Measurements from ENCODE around the gene FGL2. TPM values are rescaled to one million over a fixed set of nuclear protein-coding genes. Genes with fewer than 3 reads are reported as not detected.

Gene FGL2
- polyA plus RNA-seq, 3 donors = 238 to 775 (median 774) TPM

DNA sequence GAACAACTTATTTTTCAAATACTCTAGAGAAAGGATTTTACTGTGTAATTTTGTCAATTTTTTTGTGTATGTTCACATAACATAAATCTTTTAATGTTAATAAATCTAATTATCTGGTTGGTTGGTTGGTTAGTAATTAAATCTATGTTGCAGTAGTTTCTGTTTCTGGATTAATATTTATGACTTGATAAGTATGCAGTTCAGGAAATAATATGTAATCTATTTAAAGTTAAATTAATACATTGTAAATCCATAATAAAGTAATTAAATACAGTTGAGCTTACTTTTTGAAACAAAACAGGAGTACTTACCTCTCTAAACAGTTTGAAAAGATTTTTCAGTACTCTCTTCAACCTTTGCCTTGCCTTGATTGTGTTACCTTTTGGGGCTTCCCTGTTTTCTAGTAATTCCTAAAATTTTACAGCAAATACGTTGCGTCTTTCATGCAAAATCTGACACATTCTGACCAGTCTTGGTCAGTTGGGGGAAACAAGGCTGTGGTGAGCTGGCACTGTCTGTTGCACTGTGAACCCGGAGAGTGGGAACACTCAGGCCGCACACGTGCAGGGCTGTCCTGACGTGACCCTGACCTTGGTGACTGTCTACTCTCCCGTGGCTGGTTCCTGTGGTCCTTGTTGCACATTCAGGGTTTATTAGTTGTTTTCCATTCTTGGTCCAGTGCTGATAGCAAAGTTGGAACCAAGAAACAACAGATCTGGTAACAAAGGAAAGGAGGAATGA is 45.6 kb upstream of the FGL2 start:
- Histone ChIP-seq H3K4me1 (ENCODE audit: control insufficient read depth in 1 of 2, insufficient read depth in 2 of 2, low read length in 2 of 2) (peaks cover 47 to 59% of the 10 kb centered on the region in 2 donors), H3K4me2 (replicated peaks; ENCODE audit: extremely low read depth, low read length, poor library complexity, severe bottlenecking) (peak overlapping the region; percentile 60), H2AFZ (ENCODE audit: insufficient read depth, low read depth, low read length, poor library complexity, severe bottlenecking) (peak overlapping the region; percentile 55), H3K27ac (ENCODE audit: low read depth in 1 of 2, low read length in 2 of 2) (peak overlapping the region in 1 of 2 donors; percentile 45), H3K9ac (ENCODE audit: insufficient read depth, low read length, poor library complexity, severe bottlenecking) (no peak overlapping the region), H3K36me3 (replicated peaks in 1 of 2; ENCODE audit: control insufficient read depth in 1 of 2, insufficient read depth in 2 of 2, low read length in 2 of 2) (no peaks in the 10 kb centered on the region), H3K4me3 (replicated peaks in 1 of 3; ENCODE audit: low read depth in 2 of 3, low read length in 3 of 3) (peak overlapping the region in 1 of 3 experiments; percentile 61), H3K79me2 (ENCODE audit: insufficient read depth, low read length) (peaks cover 23% of the 10 kb centered on the region), H3K27me3 (ENCODE audit: control insufficient read depth in 2 of 2, insufficient read depth in 2 of 2, low read length in 2 of 2) (no peaks in the 10 kb centered on the region), H3K9me3 (replicated peaks in 1 of 2; ENCODE audit: control insufficient read depth in 1 of 2, insufficient read depth in 1 of 2, low read length in 2 of 2) (no peaks in the 10 kb centered on the region), H4K20me1 (ENCODE audit: insufficient read depth, low read length) (no peaks in the 10 kb centered on the region)
- Mint-ChIP-seq H3K36me3 (peaks cover 0 to 5% of the 10 kb centered on the region in 2 donors), H3K27ac (peak overlapping the region in 3 of 7 donors; percentile 1 to 15 (median 6)), H3K9me3 (no peaks in the 10 kb centered on the region), H3K4me3 (peak overlapping the region; percentile 4 to 78), H3K4me1 (peaks cover 44% of the 10 kb centered on the region), H3K27me3 (ENCODE audit: low read depth in 3 of 3) (no peaks in the 10 kb centered on the region)
- intact Hi-C loops (cut with micrococcal nuclease) = loop anchor here (5.0 to 10.0 kb wide), 2 partner anchors 82 to 120 kb away; partner anchors contain the start of gene CCDC146 (in 2 of the 2)
- 46% methylated on average over 7 of the region's 7 CpGs for WGBS (ENCODE audit: insufficient coverage)
- TF ChIP-seq, protein P1, sequence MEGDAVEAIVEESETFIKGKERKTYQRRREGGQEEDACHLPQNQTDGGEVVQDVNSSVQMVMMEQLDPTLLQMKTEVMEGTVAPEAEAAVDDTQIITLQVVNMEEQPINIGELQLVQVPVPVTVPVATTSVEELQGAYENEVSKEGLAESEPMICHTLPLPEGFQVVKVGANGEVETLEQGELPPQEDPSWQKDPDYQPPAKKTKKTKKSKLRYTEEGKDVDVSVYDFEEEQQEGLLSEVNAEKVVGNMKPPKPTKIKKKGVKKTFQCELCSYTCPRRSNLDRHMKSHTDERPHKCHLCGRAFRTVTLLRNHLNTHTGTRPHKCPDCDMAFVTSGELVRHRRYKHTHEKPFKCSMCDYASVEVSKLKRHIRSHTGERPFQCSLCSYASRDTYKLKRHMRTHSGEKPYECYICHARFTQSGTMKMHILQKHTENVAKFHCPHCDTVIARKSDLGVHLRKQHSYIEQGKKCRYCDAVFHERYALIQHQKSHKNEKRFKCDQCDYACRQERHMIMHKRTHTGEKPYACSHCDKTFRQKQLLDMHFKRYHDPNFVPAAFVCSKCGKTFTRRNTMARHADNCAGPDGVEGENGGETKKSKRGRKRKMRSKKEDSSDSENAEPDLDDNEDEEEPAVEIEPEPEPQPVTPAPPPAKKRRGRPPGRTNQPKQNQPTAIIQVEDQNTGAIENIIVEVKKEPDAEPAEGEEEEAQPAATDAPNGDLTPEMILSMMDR (IDR thresholded peaks at IDR 0.05) = no peak
- DNase-seq = peak in 2 of 3 donors; percentile 24 to 69

DNA sequence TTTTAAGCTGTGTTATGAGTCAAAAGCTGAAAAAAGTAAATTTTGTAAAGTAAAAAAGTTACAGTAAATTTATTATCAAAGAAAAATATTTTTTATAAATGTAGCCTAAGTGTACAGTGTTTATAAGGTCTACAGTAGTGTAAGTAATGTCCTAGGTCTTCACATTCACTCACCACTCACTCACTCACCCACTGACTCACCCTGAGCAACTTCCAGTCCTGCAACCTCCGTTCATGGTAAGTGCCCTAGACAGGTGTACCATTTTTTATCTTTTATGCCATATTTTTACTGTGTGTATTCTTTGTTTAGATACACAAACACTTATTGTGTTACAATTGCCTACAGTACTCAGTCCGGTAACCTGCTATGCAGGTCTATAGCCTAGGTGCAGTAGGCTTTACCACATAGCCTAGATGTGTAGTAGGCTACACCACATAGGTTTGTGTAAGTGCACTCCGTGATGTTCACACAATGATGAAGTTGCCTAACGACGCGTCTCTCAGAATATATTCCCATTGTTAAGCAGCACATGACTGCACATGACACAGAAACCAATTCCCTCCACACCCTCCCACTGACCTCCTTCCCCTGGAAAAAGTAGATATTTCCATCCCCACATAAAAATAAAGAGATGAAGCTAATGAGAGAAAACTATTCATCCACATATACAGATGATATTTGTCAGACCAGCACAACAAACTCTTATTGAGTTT is 44.8 kb upstream of the FGL2 start:
- DNase-seq = no peak
- WGBS (ENCODE audit: insufficient coverage) = 100% methylated on average over 1 of the region's 6 CpGs
- Histone ChIP-seq H3K4me2 (replicated peaks; ENCODE audit: extremely low read depth, low read length, poor library complexity, severe bottlenecking) (peak overlapping the region; percentile 5), H3K27ac (ENCODE audit: low read depth in 1 of 2, low read length in 2 of 2) (no peak overlapping the region), H3K9me3 (replicated peaks in 1 of 2; ENCODE audit: control insufficient read depth in 1 of 2, insufficient read depth in 1 of 2, low read length in 2 of 2) (no peaks in the 10 kb centered on the region), H4K20me1 (ENCODE audit: insufficient read depth, low read length) (no peaks in the 10 kb centered on the region), H3K4me1 (ENCODE audit: control insufficient read depth in 1 of 2, insufficient read depth in 2 of 2, low read length in 2 of 2) (peaks cover 55 to 67% of the 10 kb centered on the region in 2 donors), H3K4me3 (replicated peaks in 1 of 3; ENCODE audit: low read depth in 2 of 3, low read length in 3 of 3) (peak overlapping the region in 1 of 3 experiments; percentile 10), H3K79me2 (ENCODE audit: insufficient read depth, low read length) (peaks cover 23% of the 10 kb centered on the region), H3K27me3 (ENCODE audit: control insufficient read depth in 2 of 2, insufficient read depth in 2 of 2, low read length in 2 of 2) (no peaks in the 10 kb centered on the region), H3K36me3 (replicated peaks in 1 of 2; ENCODE audit: control insufficient read depth in 1 of 2, insufficient read depth in 2 of 2, low read length in 2 of 2) (no peaks in the 10 kb centered on the region), H2AFZ (ENCODE audit: insufficient read depth, low read depth, low read length, poor library complexity, severe bottlenecking) (no peak overlapping the region), H3K9ac (ENCODE audit: insufficient read depth, low read length, poor library complexity, severe bottlenecking) (no peak overlapping the region)
- H3K9me3 Mint-ChIP-seq = no peaks in the 10 kb centered on the region
- intact Hi-C loops (cut with micrococcal nuclease) = loop anchor here (10.0 kb wide), 1 partner anchor 120 kb away; the partner anchor contains the start of gene CCDC146 (in 2 of the 2)
- TF ChIP-seq, protein P1 (IDR thresholded peaks at IDR 0.05) = no peak
- H3K4me1 Mint-ChIP-seq = peaks cover 52% of the 10 kb centered on the region
- peak overlapping the region in 1 of 7 donors; percentile 3 for H3K27ac Mint-ChIP-seq
- no peaks in the 10 kb centered on the region for H3K27me3 Mint-ChIP-seq (ENCODE audit: low read depth in 3 of 3)
- H3K36me3 Mint-ChIP-seq = peaks cover 0 to 5% of the 10 kb centered on the region in 2 donors
- peak overlapping the region; percentile 1 to 56 for H3K4me3 Mint-ChIP-seq

Data from CD14-positive monocyte (primary cell).